Right lobe of liver (tissue), 4 donors: ENCODE measurements around the gene DAP.

Source experiments
- POLR2A ChIP-seq: fragments of 450-650 bp; IDR thresholded peaks from one replicate; pipeline ENCODE4 v1.6.1; 2017; ENCODE audit warnings: antibody characterized with exemption, mild to moderate bottlenecking
- TF ChIP-seq, protein P1 (sequence below), 4 donors: fragments of 200-600 bp in 3 of 4; fragments of 450-650 bp in 1 of 4; IDR thresholded peaks; one replicate each; pipeline versions ENCODE4 v1.5.1 to v1.8.0; 2016 to 2022; ENCODE audit warnings: antibody characterized with exemption in 4 of 4, mild to moderate bottlenecking in 2 of 4
- donor health status: DM: no; HTN: no; CAD: no.
- donor health status: DM: no; HTN: no; CAD: no.
- donor health status: DM: no; HTN: yes; CAD: no.

DNA sequence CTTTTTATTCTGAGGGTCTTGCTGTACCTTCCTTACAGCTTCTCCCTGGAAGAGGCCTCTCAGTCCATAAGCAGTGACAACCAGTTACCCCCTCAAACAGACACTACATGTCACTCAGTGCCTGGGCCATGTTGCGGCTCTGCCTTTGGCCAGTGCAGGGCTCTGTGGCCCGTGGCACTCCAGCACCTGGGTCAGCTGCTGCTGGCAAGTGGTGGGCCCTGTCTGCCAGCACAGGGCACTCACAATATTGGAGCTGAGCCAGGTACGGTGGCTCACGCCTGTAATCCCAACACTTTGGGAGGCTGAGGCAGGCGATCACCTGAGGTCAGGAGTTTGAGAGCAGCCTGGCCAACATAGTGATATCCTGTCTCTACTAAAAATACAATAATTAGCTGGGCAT, 24.2 kb downstream of the DAP start:
- TF ChIP-seq, protein P1, sequence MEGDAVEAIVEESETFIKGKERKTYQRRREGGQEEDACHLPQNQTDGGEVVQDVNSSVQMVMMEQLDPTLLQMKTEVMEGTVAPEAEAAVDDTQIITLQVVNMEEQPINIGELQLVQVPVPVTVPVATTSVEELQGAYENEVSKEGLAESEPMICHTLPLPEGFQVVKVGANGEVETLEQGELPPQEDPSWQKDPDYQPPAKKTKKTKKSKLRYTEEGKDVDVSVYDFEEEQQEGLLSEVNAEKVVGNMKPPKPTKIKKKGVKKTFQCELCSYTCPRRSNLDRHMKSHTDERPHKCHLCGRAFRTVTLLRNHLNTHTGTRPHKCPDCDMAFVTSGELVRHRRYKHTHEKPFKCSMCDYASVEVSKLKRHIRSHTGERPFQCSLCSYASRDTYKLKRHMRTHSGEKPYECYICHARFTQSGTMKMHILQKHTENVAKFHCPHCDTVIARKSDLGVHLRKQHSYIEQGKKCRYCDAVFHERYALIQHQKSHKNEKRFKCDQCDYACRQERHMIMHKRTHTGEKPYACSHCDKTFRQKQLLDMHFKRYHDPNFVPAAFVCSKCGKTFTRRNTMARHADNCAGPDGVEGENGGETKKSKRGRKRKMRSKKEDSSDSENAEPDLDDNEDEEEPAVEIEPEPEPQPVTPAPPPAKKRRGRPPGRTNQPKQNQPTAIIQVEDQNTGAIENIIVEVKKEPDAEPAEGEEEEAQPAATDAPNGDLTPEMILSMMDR (IDR thresholded peaks at IDR 0.05), result no peak
- TF ChIP-seq POLR2A, result no peak
